Spleen (tissue), 11 donors: ENCODE results near the gene DNAJC15. TPM values are rescaled to one million over a fixed set of nuclear protein-coding genes. Genes with fewer than 3 reads are reported as not detected.

ENCODE experiments used
- DNase-seq: peaks from one replicate; pipeline ENCODE4 v3.0.0-alpha.2; 2020
- H3K27ac ChIP-seq, 8 donors: fragments of 200-600 bp; sonication (generic) in 7 of 8; 1 replicate in 4 of 8; 2 replicates in 4 of 8; pipeline versions ENCODE4 v1.5.0 to v1.8.0; 2016 to 2021; ENCODE audit warnings: inconsistent platforms in 4 of 8, mild to moderate bottlenecking in 4 of 8, moderate library complexity in 1 of 8
- H3K27me3 ChIP-seq, 7 donors: fragments of 200-600 bp; sonication (generic) in 6 of 7; replicated peaks in 1 of 7; 1 replicate in 4 of 7; 2 replicates in 3 of 7; pipeline versions ENCODE4 v1.5.0 to v1.8.0; 2016 to 2021; ENCODE audit warnings: inconsistent platforms in 3 of 7, mild to moderate bottlenecking in 1 of 7
- H3K36me3 ChIP-seq, 6 donors: fragments of 200-600 bp; sonication (generic) in 5 of 6; 1 replicate in 4 of 6; 2 replicates in 2 of 6; pipeline versions ENCODE4 v1.5.0 to v1.8.0; 2016 to 2021; ENCODE audit warnings: inconsistent platforms in 2 of 6
- H3K4me1 ChIP-seq, 6 donors: fragments of 200-600 bp; sonication (generic) in 5 of 6; 1 replicate in 3 of 6; 2 replicates in 3 of 6; pipeline versions ENCODE4 v1.5.0 to v1.8.0; 2016 to 2021; ENCODE audit warnings: inconsistent platforms in 3 of 6
- H3K4me3 ChIP-seq, 8 donors: fragments of 200-600 bp; sonication (generic) in 7 of 8; 1 replicate in 4 of 8; 2 replicates in 4 of 8; pipeline versions ENCODE4 v1.5.0 to v1.8.0; 2016 to 2021; ENCODE audit warnings: inconsistent platforms in 4 of 8, mild to moderate bottlenecking in 4 of 8, moderate library complexity in 2 of 8
- H3K9me3 ChIP-seq, 8 donors: fragments of 200-600 bp; sonication (generic) in 7 of 8; 1 replicate in 4 of 8; 2 replicates in 4 of 8; pipeline versions ENCODE4 v1.5.0 to v1.8.0; 2016 to 2021; ENCODE audit warnings: inconsistent platforms in 4 of 8
- CTCF ChIP-seq, 11 experiments: fragments of 200-600 bp in 7 of 11; fragments of 450-650 bp in 4 of 11; sonication (generic) in 4 of 11; IDR thresholded peaks in 8 of 11; conservative IDR thresholded peaks in 3 of 11; 1 replicate in 7 of 11; 2 replicates in 4 of 11; pipeline versions ENCODE4 v1.4.0 to v1.8.0; 2016 to 2021; ENCODE audit warnings: antibody characterized with exemption in 11 of 11, inconsistent platforms in 4 of 11, mild to moderate bottlenecking in 1 of 11
- POLR2A ChIP-seq, 3 donors: fragments of 450-650 bp; IDR thresholded peaks; one replicate each; pipeline ENCODE4 v1.5.1; 2017; ENCODE audit warnings: antibody characterized with exemption in 3 of 3, mild to moderate bottlenecking in 1 of 3
- POLR2AphosphoS5 ChIP-seq, 3 donors: sonication (generic); formaldehyde crosslinking; IDR thresholded peaks; one replicate each; pipeline ENCODE4 v1.5.1; 2017; ENCODE audit warnings: antibody characterized with exemption in 3 of 3
- WGBS, 5 donors: extraction: QIAGEN DNeasy Blood & Tissue Kit in 3 of 5; methylation state at CpG; one replicate each; pipeline versions ENCODE4 v1.1.5 to v1.1.7; 2013 to 2018; 5-methylcytosine and 5-hydroxymethylcytosine counted together
- intact Hi-C: fragments of 100-400 bp; cut with DNase I; formaldehyde crosslinking; loops from one replicate; pipeline ENCODE4 v1.15.0; 2023; ENCODE audit warnings: low total_unique reads
- polyA plus RNA-seq, 3 donors: library from polyadenylated mRNA; stranded (reverse); fragments of 200-250 nt; gene quantifications; one replicate each; pipeline ENCODE4 v1.2.1, GENCODE V29; 2013
- total RNA-seq, 7 donors: library from RNA; depleted of rRNA in 3 of 7; stranded (reverse); fragments of >200 nt in 3 of 7; fragmentation: NEBNext Ultra II Directional in 4 of 7; extraction: Animal tissue kit (Norgen Biotek cat#: 25700) in 4 of 7; gene quantifications; one replicate each; pipeline versions ENCODE4 v1.1.0 to v1.2.1, GENCODE V29; 2016 to 2021
- donor health status: healthy with polysubstance abuse.
- donor health status: DM: no; HTN: no; CAD: no; lungs with moderate emphysema.
- donor health status: DM: no; HTN: no; CAD: no.
- donor health status: Bipolar disorder and iron deficiency.
- donor health status: healthy.
- donor health status: DM: no; HTN: no; CAD: no.
- donor health status: DM: yes; HTN: yes; CAD: no.

The DNAJC15 gene
- total and polyA plus RNA-seq, 10 donors: 6.7 to 17.4 (median 11.8) TPM

- no peak overlapping the region for H3K4me3 ChIP-seq
- no peaks in the 10 kb centered on the region for H3K27me3 ChIP-seq
- no peaks in the 10 kb centered on the region for H3K4me1 ChIP-seq
- 86 to 97% (median 92%) methylated on average over 3 of the region's 3 CpGs for WGBS, 5 donors
- intact Hi-C loops: no loop called here
- no peaks in the 10 kb centered on the region for H3K36me3 ChIP-seq
- H3K27ac ChIP-seq: no peak overlapping the region
- H3K9me3 ChIP-seq: no peaks in the 10 kb centered on the region
- no peak for DNase-seq
- TF ChIP-seq POLR2A (IDR thresholded peaks at IDR 0.05) (no peak), POLR2AphosphoS5 (IDR thresholded peaks at IDR 0.05) (no peak), CTCF (IDR thresholded peaks at IDR 0.05 in 8 of 11, conservative IDR thresholded peaks at IDR 0.05 in 3 of 11) (no peak)
Measured at GRCh38 chr13:43008596-43008995, 14.8 kb upstream of the DNAJC15 start.

- TF ChIP-seq POLR2A (IDR thresholded peaks at IDR 0.05): no peak
- no peak for TF ChIP-seq POLR2AphosphoS5 (IDR thresholded peaks at IDR 0.05)
- no peak for TF ChIP-seq CTCF (IDR thresholded peaks at IDR 0.05 in 8 of 11, conservative IDR thresholded peaks at IDR 0.05 in 3 of 11)
- no peaks in the 10 kb centered on the region for H3K36me3 ChIP-seq
- no peak overlapping the region for H3K27ac ChIP-seq
- no peaks in the 10 kb centered on the region for H3K4me1 ChIP-seq
- no peak for DNase-seq
- no peaks in the 10 kb centered on the region for H3K9me3 ChIP-seq
- WGBS, 5 donors: 84 to 96% (median 86%) methylated on average over 1 of the region's 1 CpG
- H3K4me3 ChIP-seq: no peak overlapping the region
- no peaks in the 10 kb centered on the region for H3K27me3 ChIP-seq
- intact Hi-C loops: no loop called here
Measured at GRCh38 chr13:43009506-43009905, 13.9 kb upstream of the DNAJC15 start.

GRCh38 chr13:43014162-43014561 lies 9.2 kb upstream of the DNAJC15 start:
- 76 to 92% (median 81%) methylated on average over 3 of the region's 3 CpGs for WGBS, 5 donors

GRCh38 chr13:43016226-43016625 lies 7.2 kb upstream of the DNAJC15 start:
- no peaks in the 10 kb centered on the region for H3K9me3 ChIP-seq

More at GRCh38 chr13:43014162-43014561, 9.2 kb upstream of the DNAJC15 start:
- Histone ChIP-seq H3K36me3 (no peaks in the 10 kb centered on the region), H3K4me1 (no peaks in the 10 kb centered on the region), H3K27ac (no peak overlapping the region), H3K27me3 (no peaks in the 10 kb centered on the region), H3K4me3 (no peak overlapping the region), H3K9me3 (no peaks in the 10 kb centered on the region)
- TF ChIP-seq POLR2A (IDR thresholded peaks at IDR 0.05): no peak
- TF ChIP-seq POLR2AphosphoS5 (IDR thresholded peaks at IDR 0.05): no peak
- no peak for TF ChIP-seq CTCF (IDR thresholded peaks at IDR 0.05 in 8 of 11, conservative IDR thresholded peaks at IDR 0.05 in 3 of 11)
- no peak for DNase-seq
- intact Hi-C loops: no loop called here

More at GRCh38 chr13:43016226-43016625, 7.2 kb upstream of the DNAJC15 start:
- Histone ChIP-seq H3K27me3 (no peaks in the 10 kb centered on the region), H3K27ac (no peak overlapping the region), H3K36me3 (no peaks in the 10 kb centered on the region), H3K4me1 (no peaks in the 10 kb centered on the region), H3K4me3 (no peak overlapping the region)
- no peak for DNase-seq
- TF ChIP-seq POLR2AphosphoS5 (IDR thresholded peaks at IDR 0.05): no peak
- TF ChIP-seq CTCF (IDR thresholded peaks at IDR 0.05 in 8 of 11, conservative IDR thresholded peaks at IDR 0.05 in 3 of 11): no peak
- no peak for TF ChIP-seq POLR2A (IDR thresholded peaks at IDR 0.05)
- 80 to 90% (median 86%) methylated on average over 5 of the region's 5 CpGs for WGBS, 5 donors
- intact Hi-C loops: no loop called here
